ENCODE results near the gene LYZL6. TPM values are rescaled to one million over a fixed set of nuclear protein-coding genes. Genes with fewer than 3 reads are reported as not detected.

LYZL6 gene
- total RNA-seq, 4 donors from 2014 or later, result not detected

GRCh38 chr17:35977509-35977908 lies 34.0 kb upstream of the LYZL6 start:
- intact Hi-C loops (cut with DNase I; ENCODE audit: low total_unique reads) (loop anchor here (10.0 kb wide), 1 partner anchor 167 kb away; no protein-coding TSS in a partner anchor), in situ Hi-C loops (cut with MboI; ENCODE audit: low sequenced_read_pairs in 4 of 4) (loop anchor here in 2 of 4 donors (10.0 to 25.0 kb wide), 3 partner anchors 160 to 507 kb away; partner anchors contain the start of gene ZNHIT3 (in 1 of the 2))
- H3K4me3 ChIP-seq, result no peak overlapping the region

GRCh38 chr17:35973333-35974260 lies 30.1 kb upstream of the LYZL6 start:
- Histone ChIP-seq H3K9me3 (no peaks in the 10 kb centered on the region), H3K4me3 (no peak overlapping the region), H3K36me3 (no peaks in the 10 kb centered on the region), H3K27ac (peak overlapping the region in 3 of 4 donors; percentile 25 to 66 (median 58)), H3K27me3 (no peaks in the 10 kb centered on the region), H3K4me1 (peaks cover 0 to 13% of the 10 kb centered on the region in 2 donors)
- no peak for TF ChIP-seq POLR2A (IDR thresholded peaks at IDR 0.05)
- TF ChIP-seq, protein P1, sequence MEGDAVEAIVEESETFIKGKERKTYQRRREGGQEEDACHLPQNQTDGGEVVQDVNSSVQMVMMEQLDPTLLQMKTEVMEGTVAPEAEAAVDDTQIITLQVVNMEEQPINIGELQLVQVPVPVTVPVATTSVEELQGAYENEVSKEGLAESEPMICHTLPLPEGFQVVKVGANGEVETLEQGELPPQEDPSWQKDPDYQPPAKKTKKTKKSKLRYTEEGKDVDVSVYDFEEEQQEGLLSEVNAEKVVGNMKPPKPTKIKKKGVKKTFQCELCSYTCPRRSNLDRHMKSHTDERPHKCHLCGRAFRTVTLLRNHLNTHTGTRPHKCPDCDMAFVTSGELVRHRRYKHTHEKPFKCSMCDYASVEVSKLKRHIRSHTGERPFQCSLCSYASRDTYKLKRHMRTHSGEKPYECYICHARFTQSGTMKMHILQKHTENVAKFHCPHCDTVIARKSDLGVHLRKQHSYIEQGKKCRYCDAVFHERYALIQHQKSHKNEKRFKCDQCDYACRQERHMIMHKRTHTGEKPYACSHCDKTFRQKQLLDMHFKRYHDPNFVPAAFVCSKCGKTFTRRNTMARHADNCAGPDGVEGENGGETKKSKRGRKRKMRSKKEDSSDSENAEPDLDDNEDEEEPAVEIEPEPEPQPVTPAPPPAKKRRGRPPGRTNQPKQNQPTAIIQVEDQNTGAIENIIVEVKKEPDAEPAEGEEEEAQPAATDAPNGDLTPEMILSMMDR (IDR thresholded peaks at IDR 0.05 in 4 of 5, conservative IDR thresholded peaks at IDR 0.05 in 1 of 5), result no peak
- intact Hi-C loops (cut with DNase I; ENCODE audit: low total_unique reads) (loop anchor here (5.0 to 10.0 kb wide), 2 partner anchors 99 to 171 kb away; no protein-coding TSS in a partner anchor), in situ Hi-C loops (cut with MboI; ENCODE audit: low sequenced_read_pairs in 4 of 4) (loop anchor here (5.0 to 25.0 kb wide), 6 partner anchors 111 to 514 kb away; partner anchors contain the start of genes ZNHIT3 (in 3 of the 4) and HEATR9 (in 1 of the 4))
- ATAC-seq, result no peak
- no peak for DNase-seq

More at GRCh38 chr17:35977509-35977908, 34.0 kb upstream of the LYZL6 start:
- ATAC-seq, result no peak
- Histone ChIP-seq H3K27ac (no peak overlapping the region), H3K9me3 (no peaks in the 10 kb centered on the region), H3K4me1 (peaks cover 0 to 6% of the 10 kb centered on the region in 2 donors), H3K27me3 (no peaks in the 10 kb centered on the region), H3K36me3 (no peaks in the 10 kb centered on the region)
- TF ChIP-seq, protein P1 (IDR thresholded peaks at IDR 0.05 in 4 of 5, conservative IDR thresholded peaks at IDR 0.05 in 1 of 5), result no peak
- TF ChIP-seq POLR2A (IDR thresholded peaks at IDR 0.05), result no peak
- DNase-seq, result no peak

DNA sequence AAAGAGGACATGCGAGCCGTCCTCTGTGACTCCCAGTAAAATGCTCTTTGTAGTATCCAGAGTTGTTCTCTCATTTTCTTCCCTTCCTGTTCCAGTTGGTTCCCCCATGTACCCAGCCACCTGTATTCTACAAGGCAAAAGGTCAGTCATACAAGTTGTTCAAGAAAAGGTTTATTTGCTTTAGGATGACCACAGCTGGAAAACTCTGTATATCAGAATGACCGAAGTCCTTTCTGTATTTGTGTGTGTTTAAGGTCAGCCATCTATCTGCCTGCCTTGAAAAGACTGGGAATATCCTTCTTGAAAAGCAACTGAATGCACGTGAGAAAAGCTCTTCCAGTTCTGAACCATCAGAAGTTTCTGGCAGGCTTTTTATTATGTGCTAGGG lies 29.4 kb upstream of the LYZL6 start:
- intact Hi-C loops (cut with DNase I; ENCODE audit: low total_unique reads), result loop anchor here (5.0 to 10.0 kb wide), 2 partner anchors 99 to 172 kb away; no protein-coding TSS in a partner anchor
- peak overlapping the region in 3 of 4 donors; percentile 25 to 66 (median 58) for H3K27ac ChIP-seq
- H3K9me3 ChIP-seq, result no peaks in the 10 kb centered on the region
- no peaks in the 10 kb centered on the region for H3K27me3 ChIP-seq
- peaks cover 0 to 13% of the 10 kb centered on the region in 2 donors for H3K4me1 ChIP-seq
- ATAC-seq (no peak), DNase-seq (no peak)
- in situ Hi-C loops (cut with MboI; ENCODE audit: low sequenced_read_pairs in 4 of 4), result loop anchor here (5.0 to 25.0 kb wide), 6 partner anchors 111 to 514 kb away; partner anchors contain the start of genes ZNHIT3 (in 3 of the 4) and HEATR9 (in 1 of the 4)
- no peaks in the 10 kb centered on the region for H3K36me3 ChIP-seq
- no peak overlapping the region for H3K4me3 ChIP-seq
- TF ChIP-seq, protein P1 (IDR thresholded peaks at IDR 0.05 in 4 of 5, conservative IDR thresholded peaks at IDR 0.05 in 1 of 5), result no peak

- intact Hi-C loops (cut with DNase I; ENCODE audit: low total_unique reads) (loop anchor here (5.0 to 10.0 kb wide), 2 partner anchors 100 to 172 kb away; no protein-coding TSS in a partner anchor), in situ Hi-C loops (cut with MboI; ENCODE audit: low sequenced_read_pairs in 4 of 4) (loop anchor here (5.0 to 25.0 kb wide), 6 partner anchors 110 to 515 kb away; partner anchors contain the start of genes ZNHIT3 (in 3 of the 4) and HEATR9 (in 1 of the 4))
- H3K9me3 ChIP-seq, result no peaks in the 10 kb centered on the region
- no peaks in the 10 kb centered on the region for H3K27me3 ChIP-seq
- no peaks in the 10 kb centered on the region for H3K36me3 ChIP-seq
- peak overlapping the region in 3 of 4 donors; percentile 25 to 66 (median 58) for H3K27ac ChIP-seq
- TF ChIP-seq POLR2A (IDR thresholded peaks at IDR 0.05), result no peak
- TF ChIP-seq, protein P1 (IDR thresholded peaks at IDR 0.05 in 4 of 5, conservative IDR thresholded peaks at IDR 0.05 in 1 of 5), result no peak
- ATAC-seq (no peak), DNase-seq (no peak)
- peaks cover 0 to 13% of the 10 kb centered on the region in 2 donors for H3K4me1 ChIP-seq
- H3K4me3 ChIP-seq, result no peak overlapping the region
Observed at GRCh38 chr17:35972535-35972934, 29.0 kb upstream of the LYZL6 start.

All from gastrocnemius medialis (tissue), 4 donors.